Measurements from ENCODE around the gene ZC3H7A. TPM values are rescaled to one million over a fixed set of nuclear protein-coding genes. Genes with fewer than 3 reads are reported as not detected.

Gene ZC3H7A
- total and polyA plus RNA-seq, 2 of the 8 experiments (the other 6 are each of a cell fraction or from before 2014, with no cell fraction given): 32.0 to 55.9 TPM

DNA sequence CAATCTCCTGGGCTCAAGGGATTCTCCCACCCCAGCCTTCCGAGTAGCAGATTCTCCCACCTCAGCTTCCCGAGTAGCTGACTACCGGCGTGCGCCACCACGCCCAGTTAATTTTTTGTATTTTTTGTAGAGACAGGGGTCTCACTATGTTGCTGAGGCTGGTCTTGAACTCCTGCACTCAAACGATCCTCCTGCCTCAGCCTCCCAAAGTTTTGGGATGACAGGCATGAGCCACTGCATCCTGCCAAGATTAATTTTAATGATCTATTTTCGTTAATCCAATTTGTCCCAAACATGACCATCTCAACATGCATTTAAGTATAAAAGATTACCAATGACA, 1.2 kb downstream of the ZC3H7A start:
- no peak overlapping the region; a peak in 1 of 7 replicates for H3K9ac ChIP-seq (replicated peaks in 1 of 4; ENCODE audit: extremely low read depth in 1 of 4, low read depth in 3 of 4, low read length in 3 of 4)
- no peak overlapping the region for H3K56ac ChIP-seq (replicated peaks; ENCODE audit: insufficient read length, low read depth, low read length)
- no peak overlapping the region for H2AK5ac ChIP-seq (ENCODE audit: low read depth, low read length)
- no peak overlapping the region for H4K91ac ChIP-seq (replicated peaks; ENCODE audit: insufficient read length, low read length)
- peak overlapping the region; percentile 78 to 82 (median 80); a peak in 5 of 8 replicates for H3K4me3 ChIP-seq (ENCODE audit: extremely low read depth in 1 of 4, insufficient read depth in 2 of 4, low read depth in 3 of 4, low read length in 4 of 4)
- ChIA-PET POLR2A (ENCODE audit: partially characterized antibody) (interaction anchor here (1.6 to 1.8 kb wide), 3 partner anchors 13 to 55 kb away, joined by 3 to 5 read pairs (median 5); partner anchors contain the start of genes RSL1D1 and TXNDC11), CTCF (ENCODE audit: partially characterized antibody) (interaction anchor here (0.9 to 1.3 kb wide), 2 partner anchors 9 to 13 kb away, joined by 3 read pairs; no protein-coding TSS in a partner anchor)
- no peak overlapping the region for H2BK12ac ChIP-seq (ENCODE audit: low read depth, low read length)
- no peaks in the 10 kb centered on the region; a peak in 1 of 8 replicates for H3K36me3 ChIP-seq (ENCODE audit: control insufficient read depth in 2 of 4, insufficient read depth in 4 of 4, low read length in 3 of 4)
- FAIRE-seq (no peak), DNase-seq (ENCODE audit: low read depth in 1 of 2, low spot score in 2 of 2) (no peak)
- no peak overlapping the region for H3K23ac ChIP-seq (ENCODE audit: insufficient read length)
- H2BK5ac ChIP-seq (ENCODE audit: low read depth, low read length): no peak overlapping the region
- peaks cover 2 to 7% of the 10 kb centered on the region in 2 experiments for H4K20me1 ChIP-seq (replicated peaks in 1 of 2; ENCODE audit: control insufficient read depth in 1 of 2, insufficient read depth in 2 of 2, low read length in 2 of 2)
- 89% methylated on average over 8 of the region's 8 CpGs; no CpG with 5 or more reads in 1 of the 2 experiments for WGBS, 2 experiments (ENCODE audit: extremely low coverage in 1 of 2, insufficient coverage in 1 of 2, insufficient read length in 1 of 2, insufficient replicate concordance in 2 of 2, low coverage in 1 of 2, low lambda C conversion rate in 2 of 2, missing lambda C conversion rate in 1 of 2)
- no peaks in the 10 kb centered on the region for H3K27me3 ChIP-seq (replicated peaks in 1 of 4; ENCODE audit: control insufficient read depth in 3 of 4, extremely low read depth in 1 of 4, insufficient read depth in 3 of 4, low read length in 3 of 4)
- H3K23me2 ChIP-seq (ENCODE audit: low read depth, low read length): peaks cover 4% of the 10 kb centered on the region; the same call in 1 of the 2 replicates
- H2AFZ ChIP-seq (ENCODE audit: low read length): no peak overlapping the region
- H4K8ac ChIP-seq (ENCODE audit: extremely low read depth, insufficient read depth, low read length): no peak overlapping the region
- no peak overlapping the region for H2BK20ac ChIP-seq (ENCODE audit: low read length)
- H3K79me1 ChIP-seq (ENCODE audit: low read depth, low read length): peaks cover 16% of the 10 kb centered on the region
- no peak overlapping the region for H4K5ac ChIP-seq (ENCODE audit: insufficient read length, low read depth, low read length)
- no peak overlapping the region for H3K27ac ChIP-seq (ENCODE audit: low read depth, low read length)
- no peak overlapping the region for H2BK120ac ChIP-seq (replicated peaks; ENCODE audit: low read depth, low read length)
- H3K79me2 ChIP-seq (ENCODE audit: control insufficient read depth in 1 of 2, insufficient read depth in 2 of 2, low read length in 2 of 2): peaks cover 21 to 53% of the 10 kb centered on the region in 2 experiments
- no peak overlapping the region for H3K4ac ChIP-seq (replicated peaks; ENCODE audit: insufficient read length, low read depth, low read length)
- no peak overlapping the region for H3K14ac ChIP-seq (ENCODE audit: insufficient read length)
- H3K4me1 ChIP-seq (replicated peaks in 1 of 4; ENCODE audit: control insufficient read depth in 3 of 4, insufficient read depth in 4 of 4, low read length in 3 of 4): peaks cover 3 to 6% (median 3%) of the 10 kb centered on the region in 4 experiments; a peak in 5 of 7 replicates
- H3K9me3 ChIP-seq (ENCODE audit: insufficient read depth in 2 of 2, low read depth in 1 of 2, low read length in 1 of 2): no peaks in the 10 kb centered on the region
- peak overlapping the region; percentile 70 to 76 for H3K4me2 ChIP-seq (ENCODE audit: insufficient read depth in 1 of 2, low read depth in 2 of 2, low read length in 2 of 2)
- no peak overlapping the region for H2BK15ac ChIP-seq (ENCODE audit: low read length)
- no peak overlapping the region for H3K18ac ChIP-seq (ENCODE audit: extremely low read depth, low read length)
- TF ChIP-seq SIRT6 (IDR thresholded peaks at IDR 0.05; ENCODE audit: low read length) (no peak), SP1 (IDR thresholded peaks at IDR 0.05; ENCODE audit: low read depth, low read length) (no peak), PHF8 (conservative IDR thresholded peaks at IDR 0.05; ENCODE audit: low read depth, low read length) (no peak), POLR2AphosphoS5 (IDR thresholded peaks at IDR 0.05; ENCODE audit: low read depth, low read length) (no peak), RNF2 (IDR thresholded peaks at IDR 0.05; ENCODE audit: borderline replicate concordance, low read depth, low read length, missing control alignments, poor library complexity, severe bottlenecking) (no peak), ASH2L (IDR thresholded peaks at IDR 0.05; ENCODE audit: low read length) (no peak), MAFK (IDR thresholded peaks at IDR 0.05; ENCODE audit: low read depth, low read length) (no peak)
